NCI-H345 treated with DMSO at 0.1 percent for 48 hours (cell line): ENCODE measurements around the gene TARBP2.
"Not testable (repeated sequence)": the region's sequence is repeated elsewhere in the genome, so short reads cannot be mapped to it uniquely, and the experiment has no call there.

ENCODE experiments used
- DNase-seq: peaks from one replicate; lab custom pipeline; 2025; ENCODE audit not compliant: unreplicated experiment; lab: John Stamatoyannopoulos, UW

Gene TARBP2

DNA sequence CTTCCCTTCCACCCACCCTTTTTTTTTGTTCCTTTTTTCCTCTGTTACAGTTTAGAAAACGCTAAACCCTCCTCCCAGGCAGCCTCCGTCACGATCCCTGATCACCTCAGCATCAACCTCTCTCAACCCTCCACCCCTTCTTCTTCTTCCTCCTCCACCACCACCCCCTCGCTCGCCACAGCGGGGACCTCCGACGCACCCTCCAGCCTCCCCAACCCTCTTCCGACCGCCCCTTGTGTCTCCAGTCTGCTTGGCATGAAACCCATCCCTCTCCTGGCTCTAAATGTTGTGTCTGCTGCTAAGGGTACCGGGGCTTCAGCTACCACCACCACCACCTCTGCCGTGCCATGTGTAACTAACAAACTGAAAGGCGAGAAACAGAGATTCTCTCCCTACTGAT is 26.3 kb upstream of the TARBP2 start:
- no peak for DNase-seq

DNA sequence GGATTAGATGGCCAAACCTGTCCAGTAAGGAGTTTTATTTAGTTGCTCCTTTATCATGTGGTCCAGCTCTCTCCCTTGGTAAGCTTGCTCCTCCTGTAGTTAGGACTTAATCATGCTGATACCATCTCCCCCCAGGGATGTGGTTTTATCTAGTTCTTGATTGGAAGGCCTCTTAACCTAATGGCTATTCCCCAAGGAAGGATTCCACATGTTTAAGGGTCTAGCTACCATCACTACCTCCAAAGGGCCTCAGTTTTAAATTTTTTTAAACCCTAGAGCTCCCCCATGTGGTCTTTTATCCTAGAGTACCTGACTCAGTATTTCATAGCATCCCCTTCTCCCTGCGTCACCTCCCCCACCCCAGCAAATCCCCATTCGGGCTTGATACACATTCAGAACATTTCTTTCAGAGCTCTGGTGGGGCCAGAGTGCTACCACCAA is 24.3 kb upstream of the TARBP2 start:
- DNase-seq: no peak

DNA sequence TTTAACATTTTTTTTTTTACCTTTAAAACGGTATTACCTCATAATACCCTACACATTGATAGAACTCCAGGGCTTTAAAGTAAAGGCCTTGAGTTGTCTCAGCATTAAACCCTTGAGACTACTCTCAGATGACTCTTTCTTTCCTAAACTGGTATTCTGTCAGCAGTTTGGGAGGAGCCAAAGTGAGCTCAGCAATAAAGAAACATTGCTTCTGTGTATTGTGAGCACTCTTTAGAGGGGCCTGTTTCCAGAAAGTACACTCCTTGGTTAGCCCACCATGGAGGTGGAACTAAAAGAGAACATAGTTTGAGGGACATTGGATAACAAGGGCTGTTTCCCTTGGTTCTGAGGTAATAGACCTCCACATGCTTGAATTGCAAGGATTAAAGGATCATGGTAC is 22.2 kb upstream of the TARBP2 start:
- DNase-seq: no peak

DNA sequence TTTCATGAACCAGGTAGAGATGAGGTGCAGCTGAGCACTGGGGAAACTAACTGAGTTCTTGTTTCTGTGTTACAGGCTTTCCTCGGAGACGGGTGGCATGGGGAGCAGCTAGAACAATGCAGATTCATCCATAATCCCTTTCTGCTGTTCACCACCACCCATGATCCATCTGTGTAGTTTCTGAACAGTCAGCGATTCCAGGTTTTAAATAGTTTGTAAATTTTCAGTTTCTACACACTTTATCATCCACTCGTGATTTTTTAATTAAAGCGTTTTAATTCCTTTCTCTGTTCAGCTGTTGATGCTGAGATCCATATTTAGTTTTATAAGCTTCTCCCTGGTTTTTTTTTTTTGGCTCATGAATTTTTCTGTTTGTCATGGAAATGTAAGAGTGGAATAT is 21.8 kb upstream of the TARBP2 start:
- DNase-seq: no peak

DNA sequence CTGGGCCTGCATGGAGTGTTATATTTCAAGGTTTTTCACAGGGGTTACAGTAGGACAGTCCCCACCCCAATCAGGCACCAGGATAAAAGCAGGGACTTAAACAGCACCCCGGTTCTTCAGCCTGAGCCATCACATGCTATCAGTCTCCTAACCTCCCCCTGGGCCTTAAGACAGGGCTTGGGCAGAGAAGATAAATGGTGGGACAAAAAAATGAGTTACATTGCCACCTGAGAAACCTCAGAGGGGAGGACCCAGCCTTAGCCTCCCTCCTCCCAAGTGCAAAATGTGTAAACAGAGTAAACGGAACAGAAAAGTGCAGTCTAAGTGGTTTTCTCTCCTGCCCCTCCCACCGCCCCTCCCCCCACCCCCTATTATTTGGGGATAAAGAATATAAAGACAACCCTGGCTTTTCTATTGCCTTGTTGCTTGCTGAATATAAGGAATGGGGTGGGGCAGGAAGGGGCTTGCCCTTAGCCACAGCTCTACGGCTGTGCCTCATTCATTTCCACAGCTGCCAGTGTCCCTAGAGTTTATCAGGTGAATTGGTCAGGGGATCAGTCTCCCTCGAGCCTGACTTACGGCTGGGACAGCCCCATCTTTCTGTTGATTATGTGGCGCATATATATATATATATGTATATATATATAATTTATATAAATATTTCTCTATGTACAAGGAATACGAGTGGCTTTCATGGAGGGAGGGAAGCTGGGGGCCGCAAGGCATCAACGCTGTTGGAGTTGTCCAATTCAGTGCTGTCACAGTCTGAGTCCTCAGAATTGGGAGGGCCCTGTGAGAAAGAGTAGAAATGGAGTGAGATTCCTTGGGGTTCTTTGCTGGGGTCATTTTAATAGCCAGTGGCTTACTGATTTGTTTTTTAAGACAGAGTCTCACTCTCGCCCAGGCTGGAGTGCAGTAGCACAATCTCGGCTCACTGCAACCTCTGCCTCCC is 20.3 kb upstream of the TARBP2 start:
- DNase-seq: no peak

DNA sequence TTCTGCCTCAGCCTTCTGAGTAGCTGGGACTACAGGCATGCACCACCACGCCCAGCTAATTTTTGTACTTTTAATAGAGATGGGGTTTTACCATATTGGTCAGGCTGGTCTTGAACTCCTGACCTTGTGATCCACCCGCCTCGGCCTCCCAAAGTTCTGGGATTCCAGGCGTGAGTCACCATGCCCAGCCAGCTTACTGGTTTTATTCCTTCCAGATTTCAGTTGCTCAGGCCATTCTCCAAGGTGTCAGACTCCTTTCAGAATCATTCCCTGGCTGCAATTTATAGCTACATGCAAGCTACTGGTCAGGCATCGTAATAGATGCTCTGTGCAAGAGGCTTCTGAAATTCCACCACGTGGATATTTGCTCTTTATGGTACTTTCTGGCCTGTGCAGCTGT is 19.6 kb upstream of the TARBP2 start:
- DNase-seq: not testable (repeated sequence)

DNA sequence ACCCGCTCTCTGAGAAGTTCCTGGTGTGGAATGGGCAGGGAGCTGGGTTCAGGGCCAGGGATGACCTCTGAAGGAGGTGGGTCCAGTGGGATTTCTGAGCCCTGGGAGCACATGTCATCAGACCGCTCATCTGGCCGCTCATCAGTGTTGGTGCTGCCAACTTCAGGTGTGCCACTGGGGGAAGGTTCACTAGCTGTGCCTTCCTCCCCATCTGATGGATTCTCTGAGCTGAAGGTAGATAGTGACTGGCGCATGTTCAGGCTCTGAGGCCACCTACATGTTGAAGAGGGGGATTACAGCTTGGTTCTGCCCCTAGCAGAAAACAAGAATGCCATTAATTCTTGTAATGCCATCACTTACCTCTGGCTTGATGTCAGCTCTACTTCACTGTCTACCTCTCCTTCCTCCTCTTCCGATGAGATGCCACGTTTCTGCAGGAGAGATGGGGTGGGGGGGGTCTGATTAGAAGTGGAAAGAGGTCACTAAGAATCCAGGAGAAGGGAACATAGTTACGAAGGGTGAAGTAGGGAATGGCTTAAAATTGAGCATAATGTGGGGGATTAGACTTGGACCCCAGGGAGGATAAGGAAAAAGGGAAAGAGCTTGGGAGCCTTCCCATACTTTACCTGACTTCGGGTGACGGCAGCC is 19.0 kb upstream of the TARBP2 start:
- no peak for DNase-seq

DNA sequence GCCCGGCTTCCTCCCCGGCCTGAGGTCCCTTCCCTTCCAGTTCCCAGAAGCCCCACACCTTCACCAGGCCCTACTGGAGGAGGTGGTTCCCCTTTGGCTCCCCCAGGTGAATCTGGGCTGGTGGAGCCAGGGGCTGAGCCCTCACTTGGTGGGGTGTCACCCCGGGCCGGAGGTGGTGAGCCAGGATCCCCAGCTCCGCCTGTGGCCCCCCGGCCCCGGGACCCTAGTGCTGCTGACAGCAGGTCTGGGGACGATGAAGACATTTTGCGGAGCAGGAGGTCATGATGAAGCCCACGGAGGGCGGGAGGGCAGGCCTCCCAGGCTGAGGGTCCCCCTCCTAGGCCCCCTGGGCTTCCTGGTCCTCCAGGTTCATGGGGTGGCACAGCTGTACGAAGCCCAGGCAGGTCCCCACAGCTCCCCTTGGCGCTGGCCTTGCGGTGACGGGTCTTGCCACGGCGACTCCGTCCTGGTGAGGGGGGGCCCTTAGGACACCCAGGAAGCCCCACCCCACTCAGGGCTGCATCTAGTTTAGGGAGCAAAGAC is 18.4 kb upstream of the TARBP2 start:
- no peak for DNase-seq

DNA sequence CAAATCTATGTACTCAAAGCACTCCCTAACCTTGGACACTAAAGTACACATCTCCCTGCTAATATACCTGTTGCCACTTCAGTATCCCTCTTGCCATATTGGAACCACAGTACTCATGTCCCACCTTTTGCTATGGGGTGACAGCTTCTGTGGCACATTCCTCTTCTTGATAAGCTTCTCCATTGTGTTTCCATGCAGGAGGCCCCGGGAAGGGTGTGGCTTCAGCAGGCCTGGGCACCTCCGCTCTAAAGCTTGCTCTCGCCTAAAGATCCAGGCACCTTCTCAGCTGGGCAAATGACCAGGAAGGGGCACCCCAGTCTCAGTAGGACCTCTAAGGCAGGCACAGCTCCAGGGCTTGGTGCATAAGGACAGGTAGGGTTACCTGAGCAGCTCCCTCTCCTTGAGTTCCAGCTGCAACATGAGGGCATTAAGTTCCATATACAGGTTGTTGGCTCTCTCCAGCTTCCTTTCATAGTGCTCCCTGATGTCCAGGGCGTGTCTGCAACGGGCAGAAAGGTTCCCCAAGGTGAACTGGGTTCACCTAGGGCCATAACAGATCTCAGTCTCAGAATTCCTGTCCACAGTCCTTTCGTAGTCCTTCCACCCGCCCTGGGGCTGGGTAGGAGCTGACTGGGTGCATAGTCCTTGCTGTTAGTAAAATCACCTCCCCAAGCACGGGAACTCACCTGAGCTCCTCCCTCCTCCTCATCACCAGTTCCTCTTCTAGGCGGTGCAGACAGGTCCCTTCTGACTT is 17.7 kb upstream of the TARBP2 start:
- DNase-seq: no peak

DNA sequence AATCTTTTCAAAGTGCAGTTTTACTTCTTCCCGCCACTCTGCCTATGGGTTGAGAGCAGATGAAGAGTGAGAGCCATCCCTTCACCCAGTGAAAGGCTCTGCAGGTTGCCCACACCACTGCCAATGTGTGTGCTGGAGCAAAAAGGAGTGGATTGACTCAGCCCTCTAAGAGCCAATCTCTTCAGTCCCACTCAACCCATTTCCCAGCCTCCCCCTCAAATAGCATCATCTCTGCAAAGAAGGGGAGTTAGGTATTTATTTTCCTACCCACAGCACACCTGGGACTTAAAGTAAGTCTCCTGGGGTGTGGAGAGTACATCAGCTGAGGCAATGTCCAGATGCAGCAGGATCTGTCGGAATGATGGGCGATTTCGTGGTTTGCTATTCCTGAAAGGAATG is 17.1 kb upstream of the TARBP2 start:
- DNase-seq: no peak

DNA sequence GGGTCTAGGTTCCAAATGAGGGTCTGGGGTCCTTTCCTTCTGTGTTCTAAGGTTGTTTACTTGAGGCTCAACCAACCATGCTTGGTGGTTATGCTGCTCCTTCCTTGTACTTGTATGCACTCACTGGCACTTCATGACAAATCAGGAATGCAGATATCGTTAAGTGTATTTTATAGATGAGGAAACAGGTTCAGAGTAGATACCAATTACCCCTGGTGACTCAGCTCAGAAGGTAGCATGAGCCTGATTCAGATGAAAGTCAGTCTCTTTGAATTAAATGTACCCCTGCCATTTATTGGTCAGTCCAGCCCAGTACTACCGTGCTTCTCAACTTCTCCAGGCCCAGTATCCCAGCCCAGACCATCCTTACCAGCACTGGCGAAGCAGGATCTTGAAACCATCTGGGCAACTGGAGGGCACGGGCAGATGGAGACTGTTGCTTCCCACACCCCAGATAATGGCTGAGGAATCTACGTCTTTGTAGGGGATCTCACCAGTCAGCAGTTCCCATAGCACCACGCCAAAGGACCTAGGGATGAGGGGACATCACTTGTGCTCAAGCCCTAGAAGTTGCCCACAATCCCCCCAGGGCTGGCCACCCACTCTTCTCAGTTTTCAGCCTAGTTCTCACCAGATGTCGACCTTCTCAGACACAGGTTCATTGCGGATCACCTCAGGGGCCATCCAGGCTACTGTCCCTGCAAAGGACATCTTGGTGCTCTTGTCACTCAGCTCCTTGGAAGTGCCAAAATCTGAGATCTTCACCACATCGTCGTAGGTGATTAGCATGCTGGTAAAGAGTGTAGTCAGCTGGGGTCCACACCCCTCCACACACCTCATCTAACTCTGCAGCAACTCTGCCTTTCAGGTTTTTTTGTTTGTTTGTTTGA is 16.2 kb upstream of the TARBP2 start:
- no peak for DNase-seq

DNA sequence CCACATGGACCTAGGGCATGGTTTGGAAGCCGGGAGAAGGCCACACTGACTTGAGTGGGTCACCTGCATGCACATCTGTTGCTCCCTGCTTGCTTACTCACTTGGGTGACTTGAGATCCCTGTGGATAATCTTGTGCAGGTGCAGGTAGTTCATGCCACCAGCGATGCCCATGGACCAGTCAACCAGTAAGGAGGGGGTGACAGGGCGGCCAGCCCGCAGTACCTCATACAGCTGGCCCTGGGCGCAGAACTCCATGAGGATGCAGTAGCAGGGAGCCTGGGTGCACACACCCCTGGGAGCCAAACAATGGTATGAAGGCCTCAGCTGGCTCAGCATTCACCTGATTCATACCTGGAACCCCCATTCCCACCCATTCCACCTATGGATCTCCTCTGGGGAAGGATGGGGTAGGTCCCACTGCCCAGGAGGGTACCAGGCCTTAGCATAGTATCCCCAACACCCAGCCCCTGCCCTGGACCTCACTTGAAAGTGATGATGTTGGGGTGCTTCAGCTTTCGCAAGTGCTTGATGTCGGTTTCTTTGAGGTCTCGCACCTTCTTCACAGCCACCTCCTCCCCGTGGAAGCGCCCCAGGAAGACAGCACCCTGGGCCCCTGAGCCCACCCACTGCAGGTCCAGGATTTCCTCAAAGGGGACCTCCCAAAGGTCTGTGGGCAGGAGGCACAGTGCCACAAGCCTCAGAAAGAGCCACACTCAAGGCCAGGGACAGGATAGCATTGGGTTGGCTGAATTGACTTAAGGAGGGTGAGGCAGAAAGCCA is 14.9 kb upstream of the TARBP2 start:
- no peak for DNase-seq

DNA sequence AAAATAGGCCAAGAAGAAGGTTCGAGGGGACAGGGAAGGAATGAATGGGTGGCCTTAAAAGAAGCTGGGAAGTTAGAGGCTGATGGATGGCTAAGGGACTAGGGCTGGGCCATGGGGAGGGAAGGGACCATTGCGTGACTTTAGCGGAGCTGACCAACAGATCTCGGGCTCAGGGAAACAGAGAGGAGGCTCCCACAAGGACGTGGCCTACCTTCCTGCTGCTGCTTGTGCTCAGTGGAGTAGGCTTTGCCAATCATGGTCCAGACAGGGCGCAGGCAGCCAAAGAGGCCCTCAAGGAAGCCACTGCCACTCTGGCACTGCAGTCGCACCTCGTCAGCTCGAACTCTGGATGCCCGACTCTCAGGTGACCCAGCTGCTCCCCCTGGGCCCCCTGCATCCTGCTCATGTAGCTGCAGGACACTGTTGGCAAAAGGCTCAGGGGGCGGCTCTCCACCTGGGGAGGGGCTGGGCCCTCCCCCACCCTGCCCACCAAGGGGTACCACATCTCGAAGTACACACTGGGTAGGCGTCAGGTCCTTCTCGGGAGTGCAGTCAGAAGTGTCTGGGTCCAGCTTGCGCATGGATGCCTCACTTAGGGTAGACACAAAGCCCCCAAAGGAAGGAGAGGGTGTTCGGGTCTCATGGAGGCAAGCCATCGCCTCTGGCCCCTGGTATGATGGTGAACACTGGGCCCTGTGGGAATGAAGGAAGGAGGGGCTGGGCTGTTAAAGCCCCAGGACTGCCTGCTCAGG is 14.2 kb upstream of the TARBP2 start:
- no peak for DNase-seq

DNA sequence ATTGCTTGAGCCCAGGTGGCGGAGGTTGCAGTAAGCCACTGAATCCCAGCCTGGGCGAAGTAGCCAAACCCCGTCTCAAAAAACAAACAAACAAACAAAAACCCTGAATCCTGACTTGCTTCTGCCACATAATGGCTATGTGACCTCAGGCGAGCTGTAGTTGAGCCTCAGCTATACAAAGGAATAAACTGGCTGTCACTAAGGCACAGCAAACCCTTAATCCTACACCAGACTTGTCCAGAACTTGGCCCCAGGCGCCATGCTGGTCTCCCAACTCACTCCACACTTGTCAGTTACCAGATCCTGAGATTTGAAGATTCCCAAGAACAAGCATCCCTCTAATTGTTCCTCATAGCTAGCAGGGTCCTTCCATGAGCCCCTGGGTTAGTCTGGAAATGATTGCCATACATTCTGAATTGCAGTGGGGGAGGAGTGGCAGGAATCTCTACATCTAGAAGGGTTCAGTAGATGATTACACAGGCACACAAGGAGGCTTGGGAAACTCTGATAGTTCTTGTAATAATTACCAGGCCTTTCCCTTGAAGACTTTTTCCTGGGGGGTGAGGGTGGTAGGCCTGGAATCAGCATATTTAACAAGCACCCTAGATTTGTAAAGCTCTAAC is 11.7 kb upstream of the TARBP2 start:
- DNase-seq: no peak

DNA sequence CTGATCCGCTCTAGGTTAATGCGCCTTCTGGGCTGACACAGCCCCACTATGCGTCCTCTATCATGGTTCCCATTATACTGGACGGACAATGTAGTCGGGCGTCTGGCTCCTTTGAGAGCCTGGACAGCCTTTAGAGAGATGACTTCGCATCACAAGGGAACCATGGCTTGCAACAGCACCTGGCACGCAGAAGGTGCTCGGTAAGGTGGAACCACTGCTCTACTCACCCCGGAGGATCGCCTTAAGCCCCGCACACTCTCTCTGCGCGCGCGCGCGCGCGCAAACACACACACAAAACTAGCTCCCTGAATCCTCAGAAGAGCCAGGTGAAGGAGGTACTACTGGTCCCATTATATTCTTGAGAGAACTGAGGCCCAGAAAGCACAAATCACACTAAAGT is 8.9 kb upstream of the TARBP2 start:
- DNase-seq: no peak

DNA sequence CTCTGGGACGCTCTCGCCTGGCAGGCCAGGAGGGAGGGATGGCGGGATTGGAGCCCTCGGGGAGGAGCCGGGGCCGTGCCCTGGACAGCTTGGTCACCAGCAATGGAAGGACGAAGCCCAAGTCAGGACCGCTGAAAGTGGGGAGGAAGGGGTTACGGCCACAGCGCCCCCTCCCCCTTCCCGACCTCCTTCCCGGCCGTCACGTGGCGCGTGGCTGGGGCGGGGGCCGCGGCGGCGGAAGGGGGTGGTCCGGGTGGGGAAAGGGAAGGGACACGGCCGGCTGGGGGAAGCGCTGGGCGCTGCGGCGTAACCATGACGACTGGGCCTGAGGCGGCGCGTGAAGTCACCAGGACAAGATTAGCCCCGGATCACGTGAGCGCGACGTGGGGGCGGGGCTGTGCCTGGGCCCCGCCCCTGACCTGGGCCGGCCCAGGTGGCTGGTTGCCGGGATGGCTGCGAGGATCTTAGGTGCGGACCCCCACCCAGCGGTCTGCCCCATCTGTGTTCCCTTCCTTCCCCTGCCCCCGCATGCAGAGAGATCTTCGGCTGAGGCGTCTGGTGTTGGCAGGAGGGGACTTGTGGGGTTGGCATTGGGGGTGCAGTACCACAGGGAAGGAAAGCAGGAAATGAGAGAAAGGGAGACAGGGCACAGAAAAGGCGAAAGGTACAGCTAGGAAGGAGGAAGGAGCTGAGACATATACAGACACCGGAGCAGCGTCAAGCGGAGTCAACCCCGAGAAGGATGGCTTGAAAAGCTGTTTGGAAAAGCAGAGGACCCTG is 8.1 kb upstream of the TARBP2 start:
- DNase-seq: peak; percentile 74

DNA sequence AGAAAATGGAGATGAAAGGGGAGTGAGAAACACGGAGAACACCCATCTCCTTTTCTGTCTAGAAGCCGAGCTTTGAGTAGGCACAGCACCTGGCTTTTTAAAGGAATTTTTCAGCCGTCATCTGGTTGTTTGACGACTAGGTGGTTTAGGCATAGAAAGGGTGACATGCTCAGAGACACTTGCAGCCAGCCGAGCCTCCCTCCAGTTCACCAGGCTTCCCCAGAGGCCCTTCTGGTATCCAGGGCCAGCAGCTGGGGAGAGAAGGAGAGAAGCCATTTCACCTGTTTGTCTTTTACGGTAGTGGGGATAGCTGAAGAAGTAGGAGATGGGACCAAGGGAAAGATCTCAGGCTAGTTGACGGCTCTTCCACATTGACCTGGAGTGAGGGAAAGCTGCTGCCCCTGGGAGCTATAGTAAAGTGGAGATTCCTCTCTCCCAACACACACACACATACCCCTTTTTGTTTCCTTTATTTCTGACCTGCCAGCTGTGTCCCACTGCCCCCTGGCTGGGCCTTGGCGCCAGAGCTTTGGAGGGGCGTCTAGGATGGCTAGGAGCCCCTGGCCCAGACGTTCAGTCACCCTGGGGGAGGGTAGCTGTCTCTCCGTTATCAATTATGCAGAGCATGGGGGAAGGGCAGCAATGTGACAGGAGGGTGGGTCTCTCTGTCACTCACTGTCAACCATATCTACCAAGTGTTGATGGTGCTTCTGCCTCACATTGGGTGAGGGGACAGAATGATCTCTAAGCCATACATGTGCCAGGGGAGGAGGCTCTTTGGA is 7.3 kb upstream of the TARBP2 start:
- no peak for DNase-seq
